GM18517 (cell line): ENCODE data around the gene CAD.

Experiments
- ATAC-seq: cut with Tn5 transposase; IDR thresholded peaks from one replicate; pipeline ENCODE4 v1.9.1; 2021; ENCODE audit warnings: mild to moderate bottlenecking, moderate library complexity; ENCODE audit not compliant: unreplicated experiment

The CAD gene

GRCh38 chr2:27222407-27222806 lies 5.2 kb downstream of the CAD start:
- ATAC-seq, result no peak

- no peak for ATAC-seq
Measured at GRCh38 chr2:27223416-27223815, 6.2 kb downstream of the CAD start.

GRCh38 chr2:27225526-27225925 lies 8.4 kb downstream of the CAD start:
- ATAC-seq, result no peak

- no peak for ATAC-seq
Measured at GRCh38 chr2:27227501-27227900, 10.3 kb downstream of the CAD start.

GRCh38 chr2:27231921-27232320 lies 14.8 kb downstream of the CAD start:
- ATAC-seq, result no peak

GRCh38 chr2:27233341-27233740 lies 16.2 kb downstream of the CAD start:
- no peak for ATAC-seq

- no peak for ATAC-seq
Measured at GRCh38 chr2:27236136-27236535, 19.0 kb downstream of the CAD start.

GRCh38 chr2:27236626-27237025 lies 19.5 kb downstream of the CAD start:
- ATAC-seq, result no peak

- no peak for ATAC-seq
Measured at GRCh38 chr2:27237341-27237945, 20.3 kb downstream of the CAD start.

GRCh38 chr2:27238976-27239375 lies 21.8 kb downstream of the CAD start:
- ATAC-seq, result no peak

GRCh38 chr2:27240406-27240805 lies 23.2 kb downstream of the CAD start:
- no peak for ATAC-seq

- no peak for ATAC-seq
Measured at GRCh38 chr2:27241761-27242613, 24.8 kb downstream of the CAD start.

GRCh38 chr2:27242614-27242951 lies 25.4 kb downstream of the CAD start:
- ATAC-seq, result no peak

- ATAC-seq, result no peak
Measured at GRCh38 chr2:27243391-27244130, 26.4 kb downstream of the CAD start.

GRCh38 chr2:27245116-27245515 lies 27.9 kb downstream of the CAD start:
- no peak for ATAC-seq

- ATAC-seq, result no peak
Measured at GRCh38 chr2:27245626-27246025, 28.5 kb downstream of the CAD start.

- no peak for ATAC-seq
Measured at GRCh38 chr2:27247893-27248292, 30.7 kb downstream of the CAD start.

- no peak for ATAC-seq
Measured at GRCh38 chr2:27249159-27249890, 32.2 kb downstream of the CAD start.

GRCh38 chr2:27249891-27250651 lies 32.9 kb downstream of the CAD start:
- no peak for ATAC-seq

- no peak for ATAC-seq
Measured at GRCh38 chr2:27250652-27251379, 33.6 kb downstream of the CAD start.
